Anterior cingulate cortex (tissue), 58 donors: Measurements from ENCODE around the gene NEK7.
"Not testable (repeated sequence)": the region's sequence is repeated elsewhere in the genome, so short reads cannot be mapped to it uniquely, and the experiment has no call there.

Experiments
- DNase-seq, 58 donors: peaks; one replicate each; lab custom pipeline; 2025; lab: John Stamatoyannopoulos, UW

The NEK7 gene

GRCh38 chr1:198276241-198276640 lies 119.4 kb downstream of the NEK7 start:
- no peak for DNase-seq

- no peak for DNase-seq
These were observed 122.1 kb downstream of the NEK7 start for GRCh38 chr1:198278943-198279342.

- DNase-seq, result no peak
These were observed 123.3 kb downstream of the NEK7 start for GRCh38 chr1:198280080-198280479.

GRCh38 chr1:198281911-198282310 lies 125.1 kb downstream of the NEK7 start:
- DNase-seq, result no peak

DNA sequence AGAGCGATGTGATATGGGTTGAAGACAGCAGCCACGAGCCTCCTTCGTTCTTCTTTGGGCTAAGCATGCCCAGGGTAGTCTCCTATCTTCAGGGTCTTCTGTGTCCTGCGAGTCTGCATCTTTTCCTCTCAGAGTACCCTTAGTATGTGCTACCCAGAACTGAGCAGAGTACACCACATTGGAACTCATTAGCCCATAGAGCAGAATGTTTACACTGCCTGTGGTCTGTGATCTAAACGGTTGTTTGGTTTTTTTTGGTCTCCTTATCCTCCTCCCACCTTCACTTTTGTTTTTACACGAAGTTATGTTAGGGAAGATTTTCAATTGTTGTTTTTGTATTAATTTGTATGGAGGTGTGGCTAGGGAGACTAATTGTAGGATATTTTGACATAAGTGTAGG lies 126.4 kb downstream of the NEK7 start:
- DNase-seq, result no peak

- DNase-seq, result no peak
These were observed 131.1 kb downstream of the NEK7 start for GRCh38 chr1:198287916-198288315.

GRCh38 chr1:198290089-198290683 lies 133.4 kb downstream of the NEK7 start:
- no peak for DNase-seq

- no peak for DNase-seq
These were observed 134.2 kb downstream of the NEK7 start for GRCh38 chr1:198291036-198291435.

DNA sequence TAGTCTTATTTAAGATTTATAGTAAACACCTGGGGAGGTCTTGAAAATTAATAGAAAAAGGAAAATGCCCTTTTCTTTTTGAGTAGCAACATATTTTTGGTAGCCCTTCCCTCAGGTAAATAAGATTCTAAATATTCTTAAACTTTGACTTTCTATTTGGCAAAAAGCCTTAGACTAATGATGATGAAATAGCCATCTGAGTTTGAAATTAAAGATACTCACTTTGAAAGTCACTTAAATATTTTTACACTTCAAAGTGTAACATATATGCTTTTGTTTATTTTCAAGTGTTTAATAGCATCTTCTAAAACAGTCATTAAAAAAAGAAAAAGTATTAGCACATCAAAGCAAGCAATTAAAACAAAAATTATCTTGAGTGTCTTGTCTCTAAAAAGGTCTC lies 135.1 kb downstream of the NEK7 start:
- no peak for DNase-seq

DNA sequence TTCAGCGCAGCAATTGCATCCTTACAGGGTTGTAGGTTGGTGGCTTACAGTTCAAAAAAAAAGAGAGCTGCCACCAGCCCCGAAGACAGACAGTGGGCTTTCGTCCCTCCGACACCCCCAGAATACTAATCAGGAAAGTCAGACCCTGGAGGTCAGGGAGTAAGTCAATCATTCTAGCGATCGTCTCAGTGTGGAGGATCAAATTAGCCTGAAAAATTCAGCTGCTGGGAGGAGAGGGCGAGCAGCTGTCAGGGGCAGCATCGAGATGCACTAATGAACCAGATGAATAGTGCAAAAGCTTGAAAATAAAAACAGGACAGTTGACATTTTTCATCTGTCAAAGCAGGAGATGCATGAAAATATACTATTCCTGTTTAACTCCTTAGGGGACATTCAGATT lies 138.4 kb downstream of the NEK7 start:
- no peak for DNase-seq

DNA sequence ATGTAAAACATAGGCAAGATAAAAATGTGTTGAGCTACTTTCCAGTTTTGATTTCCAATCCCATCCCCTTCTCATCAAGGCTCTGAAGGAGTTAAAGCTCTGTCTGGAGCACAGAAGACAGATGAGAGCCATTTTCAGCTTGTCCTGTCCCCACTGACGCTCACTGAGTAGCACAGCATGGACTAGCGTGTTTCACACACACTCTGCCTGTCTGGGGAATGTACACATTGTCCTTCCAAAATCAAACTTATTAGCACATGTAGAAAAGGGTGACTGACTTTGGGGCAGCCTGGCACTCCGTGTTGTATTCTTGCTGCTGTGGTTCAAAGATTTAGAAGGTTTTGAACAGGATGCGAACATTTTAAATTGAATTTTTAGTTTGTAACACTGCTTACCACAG lies 139.2 kb downstream of the NEK7 start:
- peak in 9 of 58 donors; percentile 1 to 38 (median 7) for DNase-seq

GRCh38 chr1:198297281-198297680 lies 140.5 kb downstream of the NEK7 start:
- no peak for DNase-seq

DNA sequence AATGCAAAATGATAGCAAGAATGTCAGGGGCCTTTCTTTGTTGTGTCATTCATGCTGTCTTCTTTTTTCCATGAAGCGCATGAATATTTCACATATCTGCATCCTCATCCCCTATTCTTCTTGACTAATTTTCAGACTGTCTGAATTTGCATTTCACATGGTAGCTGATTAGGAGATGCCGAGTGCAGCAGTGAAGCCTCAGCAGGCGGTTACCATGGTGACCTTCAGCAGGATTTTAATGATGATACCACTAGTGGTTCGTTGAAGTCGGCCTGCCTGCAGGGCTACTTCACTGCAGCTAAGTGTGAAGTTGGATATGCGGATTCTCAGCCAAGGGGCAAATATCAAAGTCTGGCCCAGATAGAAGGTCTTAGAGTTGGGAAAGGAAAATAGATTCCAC lies 141.8 kb downstream of the NEK7 start:
- DNase-seq, result peak in 14 of 58 donors; percentile 2 to 50 (median 18)

- no peak for DNase-seq
These were observed 143.7 kb downstream of the NEK7 start for GRCh38 chr1:198300451-198300850.

DNA sequence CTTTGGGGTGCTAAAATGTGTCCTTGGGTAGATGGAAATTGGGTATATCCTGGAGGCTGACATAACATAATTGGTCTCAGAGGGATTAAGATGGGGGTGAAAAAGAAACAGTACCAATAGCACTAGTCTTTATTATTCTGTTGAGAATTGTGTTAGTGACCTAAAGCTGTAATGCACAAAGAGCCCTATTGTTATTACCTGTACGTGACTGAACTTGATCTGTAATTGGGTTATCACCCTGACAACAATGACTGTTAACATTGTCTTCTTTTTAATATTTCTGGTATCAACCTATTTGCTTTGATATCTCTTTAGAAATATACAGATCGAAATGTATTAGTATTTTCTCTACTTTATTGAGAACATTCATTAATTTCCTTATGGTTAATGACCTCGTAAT lies 147.6 kb downstream of the NEK7 start:
- DNase-seq, result no peak

GRCh38 chr1:198314817-198315216 lies 158.0 kb downstream of the NEK7 start:
- DNase-seq, result not testable (repeated sequence)

DNA sequence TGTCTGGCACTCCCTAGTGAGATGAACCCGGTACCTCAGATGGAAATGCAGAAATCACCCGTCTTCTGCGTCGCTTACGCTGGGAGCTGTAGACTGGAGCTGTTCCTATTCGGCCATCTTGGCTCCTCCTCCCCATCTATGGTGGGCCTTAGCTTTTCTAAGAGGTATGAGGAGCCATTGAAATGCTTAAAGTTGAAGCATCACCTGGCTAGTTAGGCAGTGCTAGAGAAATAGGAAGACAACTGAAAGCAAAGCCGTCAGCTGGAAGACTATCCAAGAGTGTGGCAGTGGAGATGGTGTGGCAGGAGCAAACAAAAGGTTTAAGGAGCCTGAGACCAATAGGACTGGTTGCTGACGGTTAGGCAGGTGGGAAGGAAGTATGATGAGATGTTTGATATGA lies 158.5 kb downstream of the NEK7 start:
- DNase-seq, result not testable (repeated sequence)

- peak in 1 of 58 donors; percentile 4 for DNase-seq
These were observed 159.8 kb downstream of the NEK7 start for GRCh38 chr1:198316546-198317100.

GRCh38 chr1:198318085-198318484 lies 161.3 kb downstream of the NEK7 start:
- DNase-seq, result no peak

GRCh38 chr1:198320759-198321158 lies 164.0 kb downstream of the NEK7 start:
- no peak for DNase-seq

DNA sequence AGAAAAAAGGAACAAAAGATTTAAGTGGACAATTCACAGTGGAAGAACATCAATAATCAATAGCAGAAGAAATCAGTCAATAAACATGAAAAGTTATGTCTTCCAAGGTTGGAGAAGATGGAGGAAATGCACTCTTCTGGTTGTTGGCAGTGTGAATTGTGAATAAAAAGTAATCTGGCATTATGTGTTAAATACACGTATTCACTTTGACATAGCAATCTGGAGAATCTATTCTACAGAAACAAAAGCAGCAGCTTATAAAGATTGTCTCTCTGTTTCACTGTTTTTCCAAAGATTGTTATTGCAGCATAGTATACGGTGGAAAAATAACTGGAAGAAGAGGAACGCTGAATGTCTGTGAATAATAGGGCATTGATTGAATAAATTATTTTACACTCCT lies 169.4 kb downstream of the NEK7 start:
- DNase-seq, result no peak

DNA sequence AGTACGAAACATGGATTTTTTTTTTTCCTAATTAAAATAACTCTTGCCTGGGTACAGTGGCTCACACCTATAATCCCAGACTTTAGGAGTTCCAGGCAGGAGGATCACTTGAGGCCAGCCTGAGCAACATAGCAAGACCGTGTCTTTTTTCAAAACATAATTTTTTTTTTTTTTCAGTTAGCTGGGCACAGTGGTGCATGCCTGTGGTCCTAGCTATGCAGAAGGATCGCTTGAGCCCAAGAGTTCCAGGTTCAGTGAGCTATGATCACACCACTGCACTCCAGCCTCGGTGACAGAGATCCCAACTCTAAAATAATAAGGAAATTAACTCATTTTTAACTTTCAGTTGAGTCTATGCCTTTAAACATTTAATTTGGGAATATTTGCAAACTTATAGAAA lies 170.1 kb downstream of the NEK7 start:
- no peak for DNase-seq
